Measurements from ENCODE around the gene PDCD5.
"Not testable (repeated sequence)": the region's sequence is repeated elsewhere in the genome, so short reads cannot be mapped to it uniquely, and the experiment has no call there.

The PDCD5 gene

GRCh38 chr19:32580901-32581704, at the start of gene PDCD5:
PDCD5 (plus strand) TSS chr19:32581190; CDS start chr19:32581262, 72 bp downstream.
- in situ Hi-C loops (cut with MboI; ENCODE audit: low sequenced_read_pairs), result no loop called here

GRCh38 chr19:32532233-32532632, 48.8 kb upstream of the PDCD5 start:
- in situ Hi-C loops (cut with MboI; ENCODE audit: low sequenced_read_pairs), result no loop called here

- in situ Hi-C loops (cut with MboI; ENCODE audit: low sequenced_read_pairs), result no loop called here
Observed at GRCh38 chr19:32537580-32537979, 43.4 kb upstream of the PDCD5 start.

GRCh38 chr19:32539240-32539916, 41.6 kb upstream of the PDCD5 start:
- in situ Hi-C loops (cut with MboI; ENCODE audit: low sequenced_read_pairs), result no loop called here

GRCh38 chr19:32540621-32541020, 40.4 kb upstream of the PDCD5 start:
- in situ Hi-C loops (cut with MboI; ENCODE audit: low sequenced_read_pairs), result no loop called here

GRCh38 chr19:32541376-32541775, 39.6 kb upstream of the PDCD5 start:
- in situ Hi-C loops (cut with MboI; ENCODE audit: low sequenced_read_pairs), result not testable (repeated sequence)

GRCh38 chr19:32542477-32543108, 38.4 kb upstream of the PDCD5 start:
- in situ Hi-C loops (cut with MboI; ENCODE audit: low sequenced_read_pairs), result no loop called here

GRCh38 chr19:32543115-32543900, 37.7 kb upstream of the PDCD5 start:
- in situ Hi-C loops (cut with MboI; ENCODE audit: low sequenced_read_pairs), result no loop called here

GRCh38 chr19:32544917-32545316, 36.1 kb upstream of the PDCD5 start:
- in situ Hi-C loops (cut with MboI; ENCODE audit: low sequenced_read_pairs), result no loop called here

- in situ Hi-C loops (cut with MboI; ENCODE audit: low sequenced_read_pairs), result no loop called here
Observed at GRCh38 chr19:32550666-32551065, 30.3 kb upstream of the PDCD5 start.

GRCh38 chr19:32555786-32556185, 25.2 kb upstream of the PDCD5 start:
- in situ Hi-C loops (cut with MboI; ENCODE audit: low sequenced_read_pairs), result no loop called here

GRCh38 chr19:32558607-32559228, 22.3 kb upstream of the PDCD5 start:
- in situ Hi-C loops (cut with MboI; ENCODE audit: low sequenced_read_pairs), result no loop called here

GRCh38 chr19:32563761-32564160, 17.2 kb upstream of the PDCD5 start:
- in situ Hi-C loops (cut with MboI; ENCODE audit: low sequenced_read_pairs), result no loop called here

GRCh38 chr19:32566246-32566830, 14.7 kb upstream of the PDCD5 start:
- in situ Hi-C loops (cut with MboI; ENCODE audit: low sequenced_read_pairs), result no loop called here

- in situ Hi-C loops (cut with MboI; ENCODE audit: low sequenced_read_pairs), result no loop called here
Observed at GRCh38 chr19:32567486-32567885, 13.5 kb upstream of the PDCD5 start.

- in situ Hi-C loops (cut with MboI; ENCODE audit: low sequenced_read_pairs), result no loop called here
Observed at GRCh38 chr19:32570081-32570785, 10.8 kb upstream of the PDCD5 start.

- in situ Hi-C loops (cut with MboI; ENCODE audit: low sequenced_read_pairs), result not testable (repeated sequence)
Observed at GRCh38 chr19:32571471-32572075, 9.4 kb upstream of the PDCD5 start.

GRCh38 chr19:32572700-32573491, 8.1 kb upstream of the PDCD5 start:
- in situ Hi-C loops (cut with MboI; ENCODE audit: low sequenced_read_pairs), result not testable (repeated sequence)

GRCh38 chr19:32573492-32573794, 7.5 kb upstream of the PDCD5 start:
- in situ Hi-C loops (cut with MboI; ENCODE audit: low sequenced_read_pairs), result no loop called here
